ENCODE measurements around the gene DTX3L. TPM values are rescaled to one million over a fixed set of nuclear protein-coding genes. Genes with fewer than 3 reads are reported as not detected.

Gene DTX3L
- total and polyA plus RNA-seq, 9 donors: 9.8 to 34.0 (median 23.3) TPM

GRCh38 chr3:122572940-122573412, 8.8 kb downstream of the DTX3L start:
- Histone ChIP-seq H3K27ac (no peak overlapping the region), H3K27me3 (no peaks in the 10 kb centered on the region), H3K9me3 (no peaks in the 10 kb centered on the region), H3K4me1 (ENCODE audit: insufficient read depth) (no peaks in the 10 kb centered on the region), H3K36me3 (no peaks in the 10 kb centered on the region), H3K4me3 (no peak overlapping the region)
- DNase-seq: peak in 2 of 5 donors; percentile 26 to 37
- WGBS, 3 donors: 51 to 57% (median 54%) methylated on average over 3 of the region's 3 CpGs
- intact Hi-C loops (cut with DNase I): no loop called here
- no peak for TF ChIP-seq CTCF (IDR thresholded peaks at IDR 0.05)
- TF ChIP-seq EP300 (IDR thresholded peaks at IDR 0.05): no peak
- TF ChIP-seq POLR2A (IDR thresholded peaks at IDR 0.05): no peak

- DNase-seq: no peak
- Histone ChIP-seq H3K27me3 (no peaks in the 10 kb centered on the region), H3K36me3 (no peaks in the 10 kb centered on the region), H3K27ac (no peak overlapping the region), H3K4me3 (no peak overlapping the region), H3K4me1 (ENCODE audit: insufficient read depth) (no peaks in the 10 kb centered on the region), H3K9me3 (no peaks in the 10 kb centered on the region)
- TF ChIP-seq POLR2A (IDR thresholded peaks at IDR 0.05) (no peak), CTCF (IDR thresholded peaks at IDR 0.05) (no peak), EP300 (IDR thresholded peaks at IDR 0.05) (no peak)
- WGBS, 3 donors: 68 to 77% (median 69%) methylated on average over 8 of the region's 8 CpGs
- intact Hi-C loops (cut with DNase I): no loop called here
These were observed 12.2 kb downstream of the DTX3L start for GRCh38 chr3:122576174-122576940.

- peak within 1 kb of the TSS; percentile 46 for H3K4me3 ChIP-seq
- intact Hi-C loops (cut with DNase I): no loop called here
- no peaks in the 10 kb centered on the region for H3K36me3 ChIP-seq
- peak in 3 of 5 donors; percentile 22 to 43 (median 36) for DNase-seq
- WGBS, 3 donors: 4 to 6% (median 4%) methylated on average over 40 of the region's 40 CpGs
- H3K9me3 ChIP-seq: no peaks in the 10 kb centered on the region
- H3K4me1 ChIP-seq (ENCODE audit: insufficient read depth): no peaks in the 10 kb centered on the region
- H3K27ac ChIP-seq: no peak within 1 kb of the TSS
- H3K27me3 ChIP-seq: no peaks in the 10 kb centered on the region
- TF ChIP-seq EP300 (IDR thresholded peaks at IDR 0.05) (no peak), POLR2A (IDR thresholded peaks at IDR 0.05) (no peak), CTCF (IDR thresholded peaks at IDR 0.05) (no peak)
These were observed 13.4 kb downstream of the DTX3L start, which contains the start of gene PARP15 for GRCh38 chr3:122577409-122578031. PARP15 (plus strand) TSS chr3:122577650; CDS start chr3:122577668, 18 bp downstream.

GRCh38 chr3:122578069-122578740, 14.1 kb downstream of the DTX3L start:
- Histone ChIP-seq H3K36me3 (no peaks in the 10 kb centered on the region), H3K4me1 (ENCODE audit: insufficient read depth) (no peaks in the 10 kb centered on the region), H3K4me3 (peak overlapping the region; percentile 46), H3K9me3 (no peaks in the 10 kb centered on the region), H3K27me3 (no peaks in the 10 kb centered on the region), H3K27ac (no peak overlapping the region)
- 47 to 51% (median 51%) methylated on average over 5 of the region's 5 CpGs for WGBS, 3 donors
- no peak for DNase-seq
- TF ChIP-seq EP300 (IDR thresholded peaks at IDR 0.05) (no peak), POLR2A (IDR thresholded peaks at IDR 0.05) (no peak), CTCF (IDR thresholded peaks at IDR 0.05) (no peak)
- intact Hi-C loops (cut with DNase I): no loop called here
